H1 (cell line): ENCODE measurements around the gene DVL2. TPM values are rescaled to one million over a fixed set of nuclear protein-coding genes. Genes with fewer than 3 reads are reported as not detected.

Experiments
- CTCF ChIA-PET: fragments of 300-600 bp; sonication (Branson Sonifier 250); formaldehyde crosslinking; loops from one replicate; lab custom pipeline; 2021; ENCODE audit not compliant: partially characterized antibody; lab: Charles Lee
- POLR2A ChIA-PET: fragments of 300-600 bp; sonication (Branson Sonifier 250); formaldehyde crosslinking; loops from one replicate; lab custom pipeline; 2021; ENCODE audit warnings: inconsistent platforms; ENCODE audit not compliant: partially characterized antibody; lab: Charles Lee
- DNase-seq, 2 experiments: peaks; one replicate each; pipeline versions ENCODE4 v3.0.0 to v3.0.0-alpha.2; 2010 to 2022; ENCODE audit warnings: low spot score in 2 of 2, low read depth in 1 of 2, mixed read lengths in 1 of 2
- FAIRE-seq: peaks from 2 replicates; lab custom pipeline; 2011; peaks lifted over from hg19 to GRCh38; lab: Jason Lieb, UNC
- H2AFZ ChIP-seq: 2 replicates; pipeline ENCODE4 v1.8.1; 2012; ENCODE audit warnings: low read length, inconsistent platforms
- H2AK5ac ChIP-seq: 2 replicates; pipeline ENCODE4 v1.6.1; 2013; ENCODE audit warnings: low read depth, low read length
- H2BK120ac ChIP-seq: replicated peaks from 2 replicates; pipeline ENCODE3; 2013; ENCODE audit warnings: low read depth, low read length, inconsistent platforms
- H2BK12ac ChIP-seq: 2 replicates; pipeline ENCODE4 v1.6.1; 2013; ENCODE audit warnings: low read depth, low read length
- H2BK15ac ChIP-seq: 2 replicates; pipeline ENCODE4 v1.6.1; 2013; ENCODE audit warnings: low read length
- H2BK20ac ChIP-seq: 2 replicates; pipeline ENCODE4 v1.6.1; 2013; ENCODE audit warnings: low read length
- H2BK5ac ChIP-seq: 2 replicates; pipeline ENCODE4 v1.6.1; 2013; ENCODE audit warnings: low read depth, low read length
- H3K14ac ChIP-seq: 2 replicates; pipeline ENCODE4 v1.6.1; 2013; ENCODE audit warnings: inconsistent platforms; ENCODE audit not compliant: insufficient read length
- H3K18ac ChIP-seq: 2 replicates; pipeline ENCODE4 v1.6.1; 2013; ENCODE audit warnings: low read length; ENCODE audit errors: extremely low read depth
- H3K23ac ChIP-seq: 2 replicates; pipeline ENCODE4 v1.6.1; 2013; ENCODE audit warnings: inconsistent platforms; ENCODE audit not compliant: insufficient read length
- H3K23me2 ChIP-seq: 2 replicates; pipeline ENCODE4 v1.6.1; 2013; ENCODE audit warnings: low read depth, low read length
- H3K27ac ChIP-seq: 2 replicates; pipeline ENCODE4 v1.6.1; 2011; ENCODE audit warnings: low read depth, low read length, inconsistent platforms
- H3K27me3 ChIP-seq, 4 experiments: replicated peaks in 1 of 4; 1 replicate in 1 of 4; 2 replicates in 3 of 4; pipeline versions ENCODE4 v1.6.1 to v1.8.1; 2011 to 2013; ENCODE audit warnings: low read length in 3 of 4, mild to moderate bottlenecking in 3 of 4, inconsistent platforms in 2 of 4, mixed read lengths in 2 of 4, moderate library complexity in 1 of 4; ENCODE audit not compliant: control insufficient read depth in 3 of 4, insufficient read depth in 3 of 4; ENCODE audit errors: extremely low read depth in 1 of 4
- H3K36me3 ChIP-seq, 4 experiments: 2 replicates each; pipeline versions ENCODE4 v1.6.1 to v1.8.1; 2011 to 2013; ENCODE audit warnings: mild to moderate bottlenecking in 4 of 4, low read length in 3 of 4, moderate library complexity in 2 of 4, control low read depth in 1 of 4, inconsistent platforms in 1 of 4; ENCODE audit not compliant: insufficient read depth in 4 of 4, control insufficient read depth in 2 of 4
- H3K4ac ChIP-seq: replicated peaks from 2 replicates; pipeline ENCODE3; 2013; ENCODE audit warnings: low read length, low read depth, mixed read lengths, inconsistent platforms; ENCODE audit not compliant: insufficient read length
- H3K4me1 ChIP-seq, 4 experiments: replicated peaks in 1 of 4; 1 replicate in 1 of 4; 2 replicates in 3 of 4; pipeline versions ENCODE4 v1.6.1 to v1.8.1; 2011 to 2013; ENCODE audit warnings: low read length in 3 of 4, inconsistent platforms in 2 of 4, mixed read lengths in 1 of 4; ENCODE audit not compliant: insufficient read depth in 4 of 4, control insufficient read depth in 3 of 4
- H3K4me2 ChIP-seq, 2 experiments: 2 replicates each; pipeline versions ENCODE4 v1.6.1 to v1.8.1; 2011 to 2013; ENCODE audit warnings: low read depth in 2 of 2, low read length in 2 of 2, control low read depth in 1 of 2, inconsistent platforms in 1 of 2, mild to moderate bottlenecking in 1 of 2; ENCODE audit not compliant: insufficient read depth in 1 of 2
- H3K4me3 ChIP-seq, 4 experiments: fragments of 200-600, 300-600 bp in 1 of 4; sonication (generic), shearing (Covaris generic), sonication (Bioruptor Twin) in 1 of 4; 2 replicates each; pipeline versions ENCODE4 v1.5.1 to v1.8.1; 2011 to 2016; ENCODE audit warnings: low read length in 4 of 4, low read depth in 3 of 4, control low read depth in 2 of 4, inconsistent platforms in 2 of 4, mild to moderate bottlenecking in 2 of 4, mixed read lengths in 1 of 4, moderate library complexity in 1 of 4; ENCODE audit not compliant: insufficient read depth in 2 of 4; ENCODE audit errors: extremely low read depth in 1 of 4
- H3K56ac ChIP-seq: replicated peaks from 2 replicates; pipeline ENCODE3; 2013; ENCODE audit warnings: low read depth, mild to moderate bottlenecking, mixed read lengths, low read length, inconsistent platforms; ENCODE audit not compliant: insufficient read length
- H3K79me1 ChIP-seq: 2 replicates; pipeline ENCODE4 v1.6.1; 2013; ENCODE audit warnings: low read depth, low read length, control low read depth
- H3K79me2 ChIP-seq, 2 experiments: 2 replicates each; pipeline versions ENCODE4 v1.6.1 to v1.8.1; 2012 to 2013; ENCODE audit warnings: low read length in 2 of 2, mild to moderate bottlenecking in 2 of 2, inconsistent platforms in 1 of 2; ENCODE audit not compliant: insufficient read depth in 2 of 2, control insufficient read depth in 1 of 2
- H3K9ac ChIP-seq, 4 experiments: replicated peaks in 1 of 4; 1 replicate in 1 of 4; 2 replicates in 3 of 4; pipeline versions ENCODE4 v1.6.1 to v1.8.1; 2011 to 2013; ENCODE audit warnings: low read depth in 3 of 4, low read length in 3 of 4, control low read depth in 2 of 4, mild to moderate bottlenecking in 2 of 4, moderate library complexity in 2 of 4, inconsistent platforms in 1 of 4; ENCODE audit errors: extremely low read depth in 1 of 4
- H3K9me3 ChIP-seq, 2 experiments: 2 replicates each; pipeline versions ENCODE4 v1.6.1 to v1.8.1; 2012 to 2013; ENCODE audit warnings: mild to moderate bottlenecking in 2 of 2, moderate library complexity in 2 of 2, control low read depth in 1 of 2, inconsistent platforms in 1 of 2, low read depth in 1 of 2, low read length in 1 of 2, mixed read lengths in 1 of 2; ENCODE audit not compliant: insufficient read depth in 2 of 2
- H4K20me1 ChIP-seq, 2 experiments: replicated peaks in 1 of 2; 2 replicates each; pipeline versions ENCODE3 to v1.8.1; 2011 to 2013; ENCODE audit warnings: inconsistent platforms in 2 of 2, low read length in 2 of 2, mild to moderate bottlenecking in 1 of 2; ENCODE audit not compliant: insufficient read depth in 2 of 2, control insufficient read depth in 1 of 2
- H4K5ac ChIP-seq: 2 replicates; pipeline ENCODE4 v1.6.1; 2013; ENCODE audit warnings: low read length, low read depth, mixed read lengths, inconsistent platforms; ENCODE audit not compliant: insufficient read length
- H4K8ac ChIP-seq: 2 replicates; pipeline ENCODE4 v1.8.0; 2013; ENCODE audit warnings: mild to moderate bottlenecking, moderate library complexity, low read length, inconsistent platforms; ENCODE audit not compliant: insufficient read depth; ENCODE audit errors: extremely low read depth
- H4K91ac ChIP-seq: replicated peaks from 2 replicates; pipeline ENCODE3; 2013; ENCODE audit warnings: low read length, mixed read lengths, inconsistent platforms; ENCODE audit not compliant: insufficient read length
- CTBP2 ChIP-seq: IDR thresholded peaks from 2 replicates; pipeline ENCODE4 v1.7.0; 2011; ENCODE audit warnings: borderline replicate concordance, mild to moderate bottlenecking, moderate library complexity, mixed read lengths, low read length; ENCODE audit not compliant: insufficient read depth, insufficient read length
- GABPA ChIP-seq: IDR thresholded peaks from 2 replicates; pipeline ENCODE4 v1.6.1; 2011; ENCODE audit warnings: mild to moderate bottlenecking, low read length, moderate library complexity, borderline replicate concordance; ENCODE audit not compliant: insufficient read depth
- JUN ChIP-seq: IDR thresholded peaks from 2 replicates; pipeline ENCODE4 v1.6.1; 2011; ENCODE audit warnings: low read depth, mild to moderate bottlenecking, improper control_type of control experiment, low read length
- NRF1 ChIP-seq: IDR thresholded peaks from 2 replicates; pipeline ENCODE4 v1.6.1; 2011; ENCODE audit warnings: mild to moderate bottlenecking, low read depth, low read length, improper control_type of control experiment
- POLR2AphosphoS5 ChIP-seq: IDR thresholded peaks from 2 replicates; pipeline ENCODE4 v1.6.1; 2011; ENCODE audit warnings: low read depth, low read length
- RNF2 ChIP-seq: fragments of 200-900, 300-1000 bp; sonication (generic); IDR thresholded peaks from 2 replicates; pipeline ENCODE4 v1.7.1; 2016; ENCODE audit warnings: borderline replicate concordance, low read depth, mild to moderate bottlenecking, antibody characterized with exemption, low read length; ENCODE audit not compliant: poor library complexity, severe bottlenecking; ENCODE audit errors: missing control alignments
- SAP30 ChIP-seq: fragments of 300-600 bp; sonication (generic); IDR thresholded peaks from 2 replicates; pipeline ENCODE4 v1.7.1; 2012; ENCODE audit warnings: low read length, moderate library complexity, mild to moderate bottlenecking, inconsistent platforms; ENCODE audit not compliant: insufficient read depth, insufficient replicate concordance
- SUZ12 ChIP-seq: fragments of 200-600 bp; sonication (generic); IDR thresholded peaks from 2 replicates; pipeline ENCODE4 v1.6.1; 2012; ENCODE audit warnings: mild to moderate bottlenecking, inconsistent platforms, low read length, moderate library complexity, mixed read lengths
- WGBS, 2 experiments: shearing (Covaris generic) in 1 of 2; methylation state at CpG; one replicate each; pipeline versions ENCODE4 v1.1.6 to v1.1.7; 2013 to 2015; ENCODE audit warnings: low lambda C conversion rate in 2 of 2, mixed read lengths in 2 of 2, inconsistent platforms in 1 of 2, low coverage in 1 of 2, missing lambda C conversion rate in 1 of 2; ENCODE audit not compliant: insufficient replicate concordance in 2 of 2, insufficient coverage in 1 of 2, insufficient read length in 1 of 2; ENCODE audit errors: extremely low coverage in 1 of 2, missing lambda C conversion rate in 1 of 2; 5-methylcytosine and 5-hydroxymethylcytosine counted together
- polyA plus RNA-seq, 7 experiments: library from polyadenylated mRNA; depleted of rRNA in 3 of 7; stranded (reverse) in 5 of 7; unstranded in 2 of 7; fragments of >200 nt in 5 of 7; fragments of 200-250 nt in 2 of 7; gene quantifications; 1 replicate in 5 of 7; 2 replicates in 1 of 7; 4 replicates in 1 of 7; pipeline versions ENCODE4 v1.2.1 to v1.2.3, GENCODE V29; 2011 to 2013; ENCODE audit warnings: missing spikeins in 2 of 7, mixed read lengths in 2 of 7
- total RNA-seq: library from RNA; stranded (reverse); fragmentation: NEBNext Ultra II Directional; extraction: Animal tissue kit (Norgen Biotek cat#: 25700); gene quantifications from 2 replicates; pipeline ENCODE4 v1.2.1, GENCODE V29; 2021

Gene DVL2
- total and polyA plus RNA-seq, 2 of the 8 experiments (the other 6 are each of a cell fraction or from before 2014, with no cell fraction given), result 19.0 to 59.6 TPM

DNA sequence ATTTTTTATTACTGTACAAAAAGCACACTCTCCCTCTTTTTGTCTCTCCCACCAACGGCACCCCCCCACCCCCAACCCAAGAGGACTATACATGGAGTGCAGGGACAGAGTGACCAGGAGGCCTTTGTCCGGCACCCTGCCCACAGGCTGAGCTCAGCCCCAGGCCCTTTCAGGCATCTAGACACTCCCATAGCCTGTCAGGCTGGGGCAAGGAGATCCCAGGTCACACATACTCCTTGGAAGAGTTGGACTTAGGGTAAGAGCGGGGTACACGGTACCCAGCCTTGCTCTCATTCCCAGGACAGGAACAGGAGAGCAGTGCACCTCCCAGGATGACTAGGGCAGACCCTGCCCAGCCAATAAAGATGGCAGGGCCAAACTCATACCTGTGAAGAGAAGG lies 25.8 kb upstream of the DVL2 start:
- peak overlapping the region; percentile 91 to 97 for H3K4me2 ChIP-seq
- peaks cover 13% of the 10 kb centered on the region for H3K23me2 ChIP-seq
- H3K23ac ChIP-seq, result no peak overlapping the region
- H3K36me3 ChIP-seq, result peaks cover 2 to 33% (median 16%) of the 10 kb centered on the region in 4 experiments; a peak in 7 of 8 replicates
- peak overlapping the region; percentile 98 for H2BK5ac ChIP-seq
- H3K9me3 ChIP-seq, result no peaks in the 10 kb centered on the region
- H3K18ac ChIP-seq, result no peak overlapping the region; the same call in 1 of the 2 replicates
- no peak overlapping the region for H2AFZ ChIP-seq
- no peak overlapping the region for H3K14ac ChIP-seq
- H4K5ac ChIP-seq, result no peak overlapping the region
- POLR2A ChIA-PET, result interaction anchor here (1.0 to 13.7 kb wide), 14 partner anchors 10 to 301 kb away, joined by 3 to 161 read pairs (median 14); partner anchors contain the start of genes ACADVL, ACAP1, CTDNEP1 and DLG4
- peaks cover 6 to 11% of the 10 kb centered on the region in 2 experiments for H4K20me1 ChIP-seq
- 95% methylated on average over 4 of the region's 4 CpGs; no CpG with 5 or more reads in 1 of the 2 experiments for WGBS, 2 experiments
- H3K79me2 ChIP-seq, result peaks cover 0 to 31% of the 10 kb centered on the region in 2 experiments; a peak in 2 of 4 replicates
- H2AK5ac ChIP-seq, result peak overlapping the region; percentile 66; the same call in 1 of the 2 replicates
- H3K9ac ChIP-seq, result peak overlapping the region in 3 of 4 experiments; percentile 80 to 98 (median 94); a peak in 5 of 7 replicates
- H3K27ac ChIP-seq, result peak overlapping the region; percentile 39; the same call in 1 of the 2 replicates
- H3K56ac ChIP-seq, result no peak overlapping the region
- FAIRE-seq (no peak), DNase-seq (no peak)
- H4K91ac ChIP-seq, result no peak overlapping the region
- no peaks in the 10 kb centered on the region for H3K27me3 ChIP-seq
- peaks cover 9% of the 10 kb centered on the region for H3K79me1 ChIP-seq
- H2BK12ac ChIP-seq, result peak overlapping the region; percentile 92; the same call in 1 of the 2 replicates
- H3K4me3 ChIP-seq, result peak overlapping the region; percentile 93 to 98 (median 96)
- CTCF ChIA-PET, result interaction anchor here (1.0 to 1.3 kb wide), 4 partner anchors 11 to 53 kb away, joined by 3 to 5 read pairs (median 4); no protein-coding TSS in a partner anchor
- H2BK120ac ChIP-seq, result no peak overlapping the region
- H3K4me1 ChIP-seq, result peaks cover 4 to 15% (median 6%) of the 10 kb centered on the region in 4 experiments; a peak in 6 of 7 replicates
- H2BK20ac ChIP-seq, result no peak overlapping the region
- peak overlapping the region; percentile 71; the same call in 1 of the 2 replicates for H4K8ac ChIP-seq
- H3K4ac ChIP-seq, result no peak overlapping the region
- TF ChIP-seq CTBP2 (no peak), JUN (no peak), NRF1 (no peak), RNF2 (no peak), POLR2AphosphoS5 (peak; percentile 63), SUZ12 (no peak), SAP30 (no peak), GABPA (no peak)
- peak overlapping the region; percentile 18; the same call in 1 of the 2 replicates for H2BK15ac ChIP-seq
